Measurements from ENCODE around the gene ADD2.

GRCh38 chr2:70801607-70802263 lies 33.7 kb upstream of the ADD2 start:
- TF ChIP-seq FOXA2 (IDR thresholded peaks at IDR 0.05) (no peak), CTCF (IDR thresholded peaks at IDR 0.05; ENCODE audit: low read depth, low read length, missing input control) (no peak), TAF1 (conservative IDR thresholded peaks at IDR 0.05) (no peak), FOXA1 (IDR thresholded peaks at IDR 0.05) (no peak), YY1 (IDR thresholded peaks at IDR 0.05) (no peak)
- TF ChIP-seq, protein P1, sequence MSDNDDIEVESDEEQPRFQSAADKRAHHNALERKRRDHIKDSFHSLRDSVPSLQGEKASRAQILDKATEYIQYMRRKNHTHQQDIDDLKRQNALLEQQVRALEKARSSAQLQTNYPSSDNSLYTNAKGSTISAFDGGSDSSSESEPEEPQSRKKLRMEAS (IDR thresholded peaks at IDR 0.05): no peak

All from liver (tissue), 3 donors.